Effector memory CD8-positive, alpha-beta T cell (primary cell): ENCODE results near the gene SF3B1.
A peak's percentile ranks its signal among the peaks of the same experiment; 100 is the strongest.
"Not testable (repeated sequence)": the region's sequence is repeated elsewhere in the genome, so short reads cannot be mapped to it uniquely, and the experiment has no call there.

Source experiments
- ATAC-seq: fragments of 150-1000 bp; cut with Tn5 transposase; replicated peaks from 2 replicates; pipeline ENCODE4 v1.10.0; 2021; ENCODE audit warnings: mild to moderate bottlenecking, moderate library complexity
- DNase-seq, 3 experiments: peaks; one replicate each; pipeline ENCODE4 v3.0.0; 2021
- H3K27ac Mint-ChIP-seq, 2 donors: one replicate each; pipeline ENCODE4 v1.8.0; 2022; ENCODE audit warnings: mild to moderate bottlenecking in 2 of 2, mixed read lengths in 2 of 2, moderate library complexity in 2 of 2
- H3K27me3 Mint-ChIP-seq, 2 donors: one replicate each; pipeline ENCODE4 v1.8.0; 2022; ENCODE audit warnings: mixed read lengths in 2 of 2
- H3K36me3 Mint-ChIP-seq: one replicate; pipeline ENCODE4 v1.8.0; 2022; ENCODE audit warnings: mild to moderate bottlenecking, moderate library complexity, mixed read lengths; ENCODE audit not compliant: insufficient read depth
- H3K4me1 Mint-ChIP-seq, 2 donors: one replicate each; pipeline ENCODE4 v1.8.0; 2022; ENCODE audit warnings: low read depth in 2 of 2, mixed read lengths in 2 of 2
- H3K4me3 Mint-ChIP-seq, 2 donors: one replicate each; pipeline ENCODE4 v1.8.0; 2022; ENCODE audit warnings: mild to moderate bottlenecking in 2 of 2, mixed read lengths in 2 of 2, moderate library complexity in 2 of 2
- H3K9me3 Mint-ChIP-seq, 2 donors: one replicate each; pipeline ENCODE4 v1.8.0; 2022; ENCODE audit warnings: mixed read lengths in 2 of 2
- total RNA-seq, 9 experiments: gene quantifications; one replicate each; lab custom pipeline; 2026; lab: John Stamatoyannopoulos, UW

Gene SF3B1
- 750 to 1,333 (median 928) reads per million in 9 experiments for total RNA-seq

DNA sequence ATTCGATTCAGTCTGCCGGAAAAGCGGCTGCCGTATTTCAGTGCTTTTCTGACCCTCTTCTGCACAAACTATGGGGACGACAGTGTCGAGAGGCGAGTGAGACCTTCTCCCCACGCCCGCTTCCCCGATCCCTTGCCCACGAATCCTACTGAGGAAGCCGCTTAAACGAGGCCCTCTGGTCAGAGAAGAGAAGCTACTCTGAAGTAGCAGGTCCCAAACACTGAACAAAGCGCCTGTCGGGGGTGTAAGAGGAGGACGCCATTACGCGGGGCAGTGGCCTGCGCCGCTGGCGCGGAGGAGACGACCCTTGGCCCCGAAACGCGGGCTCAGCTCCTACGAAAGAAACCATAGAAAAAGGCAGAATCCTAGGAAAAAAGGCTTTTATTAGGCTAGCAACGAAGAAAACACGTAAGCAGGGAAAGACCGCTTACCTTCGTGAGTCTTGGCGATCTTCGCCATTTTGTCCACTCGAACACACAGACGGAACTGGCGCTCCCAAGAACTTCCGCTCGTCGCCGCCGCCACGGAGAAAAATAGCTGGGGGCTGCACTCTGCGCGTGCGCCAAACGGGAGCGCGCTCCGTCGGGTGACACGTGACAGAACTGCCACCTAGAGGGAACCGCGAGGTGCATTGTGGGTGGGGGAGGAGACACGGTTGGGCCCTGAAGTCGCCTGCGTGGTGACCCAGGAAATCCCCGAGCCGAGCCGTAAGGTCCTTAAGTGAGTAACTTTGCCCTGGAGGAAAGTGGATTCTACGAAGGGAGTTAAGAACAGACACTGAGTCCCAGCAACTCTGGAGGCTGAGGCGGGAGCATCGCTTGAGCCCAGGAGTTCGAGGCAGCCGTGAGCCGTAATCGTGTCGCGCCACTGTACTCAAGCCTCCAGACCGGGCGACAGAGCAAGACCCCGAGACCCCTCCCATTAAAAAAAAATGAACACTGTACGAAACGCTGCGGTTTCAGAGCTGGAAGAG is at the start of gene SF3B1:
SF3B1 (minus strand) TSS at position 488 of the 973 bp plus-strand sequence; CDS start at position 459, 29 bp downstream.
- H3K27me3 Mint-ChIP-seq, result no peaks in the 10 kb centered on the region
- peak within 1 kb of the TSS; percentile 99 for H3K27ac Mint-ChIP-seq
- peaks cover 41 to 48% of the 10 kb centered on the region in 2 donors for H3K4me1 Mint-ChIP-seq
- H3K9me3 Mint-ChIP-seq, result no peaks in the 10 kb centered on the region
- H3K4me3 Mint-ChIP-seq, result peak within 1 kb of the TSS; percentile 98
- peaks cover 34% of the 10 kb centered on the region for H3K36me3 Mint-ChIP-seq
- ATAC-seq, result peak; percentile 95
- peak; percentile 98 to 99 (median 99) for DNase-seq

DNA sequence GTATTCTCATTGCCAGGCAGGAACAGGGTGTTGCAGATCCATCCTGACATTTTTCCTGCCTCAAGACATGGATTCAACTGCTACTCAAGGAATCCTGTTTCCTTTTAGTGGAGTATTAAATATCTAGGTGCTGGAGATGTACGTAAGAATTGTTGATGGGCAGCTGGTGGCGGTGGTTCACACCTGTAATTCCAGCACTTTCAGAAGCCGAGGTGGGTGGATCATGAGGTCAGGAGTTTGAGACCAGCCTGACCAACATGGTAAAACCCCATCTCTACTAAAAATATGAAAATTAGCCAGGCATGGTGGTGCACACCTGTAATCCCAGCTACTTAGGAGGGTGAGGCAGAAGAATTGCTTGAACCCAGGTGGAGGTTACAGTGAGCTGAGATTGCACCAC is 49.4 kb upstream of the SF3B1 start:
- not testable (repeated sequence) for DNase-seq, H3K9me3 Mint-ChIP-seq, H3K27me3 Mint-ChIP-seq, H3K27ac Mint-ChIP-seq, H3K4me3 Mint-ChIP-seq, H3K4me1 Mint-ChIP-seq, ATAC-seq
- H3K36me3 Mint-ChIP-seq, result peaks cover 57% of the 10 kb centered on the region

- Mint-ChIP-seq H3K4me1 (peaks cover 0 to 4% of the 10 kb centered on the region in 2 donors), H3K27me3 (no peaks in the 10 kb centered on the region), H3K36me3 (peaks cover 51% of the 10 kb centered on the region), H3K4me3 (no peak overlapping the region), H3K9me3 (no peaks in the 10 kb centered on the region), H3K27ac (peak overlapping the region in 1 of 2 donors; percentile 67)
- DNase-seq (no peak), ATAC-seq (no peak)
Measured at GRCh38 chr2:197480165-197481036, 45.6 kb upstream of the SF3B1 start.

DNA sequence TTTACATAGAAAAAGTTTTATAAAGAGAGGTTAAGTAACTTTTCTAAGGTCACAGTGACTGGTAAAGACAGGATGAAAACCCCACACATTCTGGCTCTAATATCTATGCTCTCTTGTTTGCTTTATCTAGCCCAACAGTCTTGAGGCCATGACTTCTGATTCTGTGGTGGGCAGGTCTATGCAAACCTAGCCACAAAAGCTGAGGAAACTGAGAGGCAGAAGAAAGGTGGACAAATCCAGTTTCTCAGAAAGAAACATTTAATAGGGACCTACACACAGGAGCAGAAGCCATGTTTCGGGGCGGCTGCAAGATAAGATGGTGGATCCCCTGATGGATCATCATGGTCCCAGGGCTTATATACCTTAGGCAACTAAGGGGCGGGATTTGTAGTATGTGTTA is 43.0 kb upstream of the SF3B1 start:
- no peaks in the 10 kb centered on the region for H3K27me3 Mint-ChIP-seq
- DNase-seq (no peak), ATAC-seq (no peak)
- H3K4me1 Mint-ChIP-seq, result peaks cover 0 to 4% of the 10 kb centered on the region in 2 donors
- H3K4me3 Mint-ChIP-seq, result no peak overlapping the region
- H3K27ac Mint-ChIP-seq, result peak overlapping the region; percentile 10 to 61
- H3K9me3 Mint-ChIP-seq, result no peaks in the 10 kb centered on the region
- H3K36me3 Mint-ChIP-seq, result peaks cover 73% of the 10 kb centered on the region

- peaks cover 94% of the 10 kb centered on the region for H3K36me3 Mint-ChIP-seq
- H3K9me3 Mint-ChIP-seq, result no peaks in the 10 kb centered on the region
- no peak overlapping the region for H3K27ac Mint-ChIP-seq
- no peaks in the 10 kb centered on the region for H3K4me1 Mint-ChIP-seq
- ATAC-seq (no peak), DNase-seq (no peak)
- no peaks in the 10 kb centered on the region for H3K27me3 Mint-ChIP-seq
- H3K4me3 Mint-ChIP-seq, result no peak overlapping the region
Measured at GRCh38 chr2:197472166-197472565, 37.3 kb upstream of the SF3B1 start.

DNA sequence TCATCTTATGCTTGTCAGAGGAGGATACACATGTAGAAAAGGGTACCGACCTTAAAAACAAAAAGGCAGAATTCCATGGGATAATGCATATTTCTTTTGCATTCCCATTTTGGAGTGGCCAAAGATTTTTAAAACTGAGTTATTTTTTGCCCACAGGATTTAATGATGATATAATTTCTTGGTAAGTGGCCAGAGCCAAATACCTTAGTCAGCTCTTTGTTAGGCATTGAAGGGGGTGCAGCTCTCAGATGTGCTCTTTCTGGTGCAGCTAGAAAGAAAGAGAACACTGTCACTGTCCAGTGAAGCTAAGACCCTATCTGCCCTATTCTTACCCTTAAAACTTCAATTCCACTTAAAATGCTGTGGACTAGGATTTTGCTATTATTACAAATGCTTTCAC is 29.3 kb upstream of the SF3B1 start:
- Mint-ChIP-seq H3K4me3 (no peak overlapping the region), H3K9me3 (no peaks in the 10 kb centered on the region), H3K4me1 (peaks cover 7 to 15% of the 10 kb centered on the region in 2 donors), H3K27me3 (no peaks in the 10 kb centered on the region), H3K36me3 (peaks cover 84% of the 10 kb centered on the region), H3K27ac (peak overlapping the region in 1 of 2 donors; percentile 35)
- DNase-seq (no peak), ATAC-seq (no peak)

- no peaks in the 10 kb centered on the region for H3K9me3 Mint-ChIP-seq
- DNase-seq (no peak), ATAC-seq (no peak)
- peaks cover 68% of the 10 kb centered on the region for H3K36me3 Mint-ChIP-seq
- H3K27me3 Mint-ChIP-seq, result no peaks in the 10 kb centered on the region
- peak overlapping the region in 1 of 2 donors; percentile 23 for H3K27ac Mint-ChIP-seq
- no peak overlapping the region for H3K4me3 Mint-ChIP-seq
- peaks cover 18 to 41% of the 10 kb centered on the region in 2 donors for H3K4me1 Mint-ChIP-seq
Measured at GRCh38 chr2:197461057-197461456, 26.2 kb upstream of the SF3B1 start.

DNA sequence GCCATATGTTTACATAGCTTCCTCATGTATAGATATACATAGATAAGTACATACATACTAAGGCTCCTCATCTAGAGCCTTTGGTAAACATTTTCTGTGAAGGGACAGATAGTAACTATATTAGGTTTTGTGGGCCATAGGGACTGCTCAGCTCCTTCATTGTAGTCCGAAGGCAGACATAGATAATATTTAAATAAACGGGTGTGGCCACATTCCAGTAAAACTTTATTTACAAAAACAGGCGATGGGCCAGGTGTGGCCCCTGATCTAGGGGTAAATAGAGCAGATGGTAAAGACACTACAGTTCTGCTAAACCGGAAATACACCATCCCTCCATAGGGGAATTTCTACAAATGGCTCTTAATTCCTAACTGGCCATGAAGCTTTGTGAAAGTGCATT is 25.8 kb upstream of the SF3B1 start:
- ATAC-seq, result no peak
- Mint-ChIP-seq H3K27me3 (no peaks in the 10 kb centered on the region), H3K9me3 (no peaks in the 10 kb centered on the region), H3K4me1 (peaks cover 20 to 41% of the 10 kb centered on the region in 2 donors), H3K36me3 (peaks cover 67% of the 10 kb centered on the region), H3K27ac (peak overlapping the region; percentile 23 to 60), H3K4me3 (no peak overlapping the region)
- DNase-seq, result no peak

GRCh38 chr2:197455428-197455827 is 20.6 kb upstream of the SF3B1 start:
- H3K4me3 Mint-ChIP-seq, result peak overlapping the region in 1 of 2 donors; percentile 99
- H3K9me3 Mint-ChIP-seq, result no peaks in the 10 kb centered on the region
- H3K4me1 Mint-ChIP-seq, result peaks cover 36 to 69% of the 10 kb centered on the region in 2 donors
- peaks cover 49% of the 10 kb centered on the region for H3K36me3 Mint-ChIP-seq
- ATAC-seq, result no peak
- H3K27ac Mint-ChIP-seq, result peak overlapping the region; percentile 62 to 68
- DNase-seq, result no peak
- H3K27me3 Mint-ChIP-seq, result no peaks in the 10 kb centered on the region

DNA sequence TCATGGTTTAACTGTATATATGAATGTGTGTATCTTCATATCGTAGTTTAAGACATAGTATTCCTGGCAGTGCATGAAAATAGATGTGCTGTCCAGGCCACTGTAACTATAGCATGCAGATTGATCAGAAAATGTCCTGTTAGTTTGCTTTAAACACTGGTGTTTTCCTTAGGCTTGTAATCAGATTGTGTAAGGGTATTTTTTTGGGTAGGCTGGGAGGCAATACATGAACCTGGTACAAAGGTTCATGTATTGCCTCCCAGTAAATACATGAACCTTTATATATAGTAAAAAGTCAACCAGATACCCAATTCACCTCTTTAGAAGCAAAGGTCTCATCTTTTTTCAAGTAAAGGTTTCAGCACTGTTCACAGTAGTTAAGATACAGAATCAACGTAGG is 20.1 kb upstream of the SF3B1 start:
- Mint-ChIP-seq H3K27ac (peak overlapping the region; percentile 68 to 100), H3K9me3 (no peaks in the 10 kb centered on the region), H3K4me3 (peak overlapping the region; percentile 87 to 99), H3K4me1 (peaks cover 36 to 66% of the 10 kb centered on the region in 2 donors), H3K36me3 (peaks cover 45% of the 10 kb centered on the region), H3K27me3 (no peaks in the 10 kb centered on the region)
- no peak for ATAC-seq
- no peak for DNase-seq

DNA sequence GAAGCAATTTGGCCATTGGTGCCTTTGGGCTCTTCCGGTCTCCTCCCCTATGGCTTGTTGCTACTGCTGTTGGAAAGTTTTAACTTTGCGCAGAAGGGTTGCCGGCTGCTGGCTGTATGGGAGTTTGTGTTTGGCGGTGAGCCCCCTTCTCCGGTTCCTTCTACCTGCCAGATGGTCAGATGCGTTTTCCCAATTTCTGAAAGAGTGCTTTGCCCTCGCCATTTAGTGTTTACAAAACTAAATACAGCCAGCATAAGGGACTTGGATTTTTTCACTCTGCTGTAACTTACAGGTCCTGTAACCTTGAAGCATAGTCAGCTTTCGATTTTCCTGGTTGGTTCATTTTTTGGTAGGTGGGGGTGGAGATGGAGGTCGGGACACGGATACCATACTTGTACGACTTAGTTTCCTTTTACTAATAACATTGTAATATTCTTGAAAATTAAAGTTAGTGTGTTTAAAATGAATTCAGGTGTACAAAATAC is 19.1 kb upstream of the SF3B1 start:
- Mint-ChIP-seq H3K27ac (peak overlapping the region; percentile 98 to 100), H3K36me3 (peaks cover 37% of the 10 kb centered on the region), H3K9me3 (no peaks in the 10 kb centered on the region), H3K4me3 (peak overlapping the region; percentile 87 to 99), H3K27me3 (no peaks in the 10 kb centered on the region), H3K4me1 (peaks cover 31 to 56% of the 10 kb centered on the region in 2 donors)
- peak in 1 of 3 experiments; percentile 5 for DNase-seq
- ATAC-seq, result no peak

DNA sequence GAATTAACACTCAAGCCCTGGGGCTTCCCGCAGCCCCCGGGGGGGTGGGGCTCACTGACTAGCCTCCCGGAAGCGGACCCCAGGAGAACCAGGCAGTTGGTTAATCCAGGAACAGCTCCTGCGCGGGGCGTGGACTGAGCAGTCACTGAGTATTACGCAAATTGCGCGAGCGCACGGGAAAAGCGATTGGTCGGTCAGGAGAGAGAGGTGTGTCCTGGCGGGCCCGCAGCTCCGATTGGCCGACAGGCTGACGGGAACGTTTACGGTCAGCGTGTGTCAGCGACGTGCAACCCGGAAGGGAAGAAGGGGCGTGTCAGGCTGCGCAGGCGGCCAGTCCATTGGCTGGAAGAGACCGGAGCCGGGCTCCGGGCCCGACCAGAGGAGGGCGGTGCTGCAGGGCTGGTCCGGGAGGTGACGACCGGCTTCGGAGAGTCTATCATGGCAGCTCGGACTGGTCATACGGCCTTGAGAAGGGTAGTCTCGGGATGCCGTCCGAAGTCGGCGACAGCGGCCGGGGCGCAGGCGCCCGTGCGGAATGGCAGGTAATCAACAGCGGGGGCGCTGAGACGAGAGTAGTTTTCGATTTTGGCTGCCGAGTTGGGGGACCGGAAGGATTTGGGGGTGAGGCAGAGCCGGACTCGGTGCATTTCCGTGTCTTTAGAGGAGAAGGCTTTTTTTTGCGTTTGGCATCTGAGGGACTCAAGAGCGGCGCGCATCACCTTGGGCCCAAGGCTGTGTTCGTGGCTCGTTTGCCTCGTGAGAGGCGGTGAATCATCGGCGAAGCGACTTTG is 18.5 kb upstream of the SF3B1 start, which contains the start of gene COQ10B:
COQ10B (plus strand) TSS at position 430 of the 791 bp plus-strand sequence; CDS start at position 439, 9 bp downstream.
- no peaks in the 10 kb centered on the region for H3K27me3 Mint-ChIP-seq
- no peaks in the 10 kb centered on the region for H3K9me3 Mint-ChIP-seq
- ATAC-seq, result peak; percentile 84
- H3K4me3 Mint-ChIP-seq, result peak within 1 kb of the TSS; percentile 87 to 99
- peaks cover 37% of the 10 kb centered on the region for H3K36me3 Mint-ChIP-seq
- H3K4me1 Mint-ChIP-seq, result peaks cover 29 to 50% of the 10 kb centered on the region in 2 donors
- peak; percentile 94 to 97 (median 96) for DNase-seq
- H3K27ac Mint-ChIP-seq, result peak within 1 kb of the TSS; percentile 98 to 100
